GM12878 (cell line): ENCODE measurements around the gene ANAPC2. TPM values are rescaled to one million over a fixed set of nuclear protein-coding genes. Genes with fewer than 3 reads are reported as not detected.
A peak's percentile ranks its signal among the peaks of the same experiment; 100 is the strongest.

Experiments used
- MEF2A ChIP-seq: IDR thresholded peaks from 2 replicates; pipeline ENCODE4 v1.6.1; 2011; ENCODE audit warnings: low read depth, mild to moderate bottlenecking, low read length, moderate library complexity; ENCODE audit not compliant: insufficient read depth
- NFIC ChIP-seq: IDR thresholded peaks from 2 replicates; pipeline ENCODE4 v1.6.1; 2012; ENCODE audit warnings: low read depth, mild to moderate bottlenecking, inconsistent platforms, low read length, moderate library complexity
- POLR2AphosphoS5 ChIP-seq: IDR thresholded peaks from 2 replicates; pipeline ENCODE4 v1.6.1; 2011; ENCODE audit warnings: mild to moderate bottlenecking, low read length, inconsistent platforms
- polyA plus RNA-seq, 11 experiments: library from polyadenylated mRNA; depleted of rRNA in 4 of 11; unstranded in 6 of 11; stranded (reverse) in 5 of 11; fragments of >200 nt; fragmentation: Nextera tagmentation in 4 of 11; fragmentation: Illumina TruSeq in 1 of 11; extraction: Ambion mirVana in 4 of 11; extraction: Trizol in 1 of 11; gene quantifications; 1 replicate in 1 of 11; 2 replicates in 10 of 11; pipeline versions ENCODE4 v1.2.1 to v1.2.3, GENCODE V29; 2011 to 2016; ENCODE audit warnings: inconsistent platforms in 2 of 11, missing spikeins in 2 of 11, low read depth in 1 of 11
- total RNA-seq, 4 experiments: library from RNA; depleted of rRNA in 3 of 4; stranded (reverse); fragments of >200 nt in 3 of 4; fragmentation: Illumina TruSeq in 1 of 4; extraction: Trizol in 1 of 4; gene quantifications; 2 replicates each; pipeline versions ENCODE4 v1.2.1 to v1.2.3, GENCODE V29; 2013 to 2021
- TF ChIP-seq, protein P1 (sequence below): fragments of 450-650 bp; IDR thresholded peaks from 2 replicates; pipeline ENCODE4 v1.6.1; 2018; ENCODE audit warnings: mild to moderate bottlenecking, low read depth, moderate library complexity; ENCODE audit not compliant: partially characterized antibody
- TF ChIP-seq, protein P2 (sequence below): fragments of 450-650 bp; IDR thresholded peaks from 2 replicates; pipeline ENCODE4 v1.6.1; 2017; ENCODE audit warnings: mild to moderate bottlenecking
- TF ChIP-seq, protein P3 (sequence below): fragments of 450-650 bp; IDR thresholded peaks from 2 replicates; pipeline ENCODE4 v1.6.1; 2016; ENCODE audit warnings: mild to moderate bottlenecking

The ANAPC2 gene
- total and polyA plus RNA-seq, 10 of the 15 experiments (the other 5 are each of a cell fraction or from before 2014, with no cell fraction given): 0.03 to 65.2 (median 20.5) TPM

DNA sequence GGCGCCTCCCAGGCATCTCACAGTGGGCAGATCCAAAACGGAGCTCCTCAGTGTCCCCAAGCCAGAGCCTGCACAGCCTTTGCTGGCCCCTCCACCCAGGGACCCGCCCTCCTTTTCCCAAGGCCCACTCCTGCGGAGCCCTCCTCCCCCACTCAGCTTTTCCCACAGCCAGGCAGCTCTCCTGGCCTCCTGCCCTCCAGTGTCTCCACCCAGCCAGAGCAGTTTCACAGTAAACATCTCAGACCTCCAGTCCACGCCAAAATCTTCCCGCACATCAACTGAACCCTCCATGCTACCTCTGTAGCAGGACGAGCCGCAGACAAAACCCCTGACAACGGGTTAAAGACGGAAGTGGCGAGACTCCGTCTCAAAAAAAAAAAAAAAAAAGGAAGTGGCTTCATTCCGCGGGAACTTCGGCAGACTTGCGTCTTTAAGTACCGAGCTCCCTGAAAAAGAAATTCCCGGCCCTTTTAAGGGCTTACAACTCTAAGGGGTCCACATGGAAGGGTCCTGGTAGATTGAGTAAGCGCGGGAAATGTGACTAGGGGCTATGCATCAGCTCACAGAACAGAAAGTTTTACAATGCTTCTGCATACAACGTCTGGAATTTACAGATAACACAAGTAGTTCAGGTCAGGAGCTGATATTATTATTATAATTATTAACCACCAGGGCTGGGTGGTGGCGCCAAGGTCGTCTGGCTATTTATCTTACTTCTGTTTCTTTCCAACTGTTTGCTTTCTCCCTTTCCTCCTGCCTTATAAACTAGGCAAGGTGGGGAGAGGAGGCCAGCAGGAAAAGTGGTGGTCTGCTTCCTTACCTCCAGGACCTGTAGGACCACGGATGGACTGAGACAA lies 60.8 kb downstream of the ANAPC2 start (continued):
- TF ChIP-seq, protein P1, sequence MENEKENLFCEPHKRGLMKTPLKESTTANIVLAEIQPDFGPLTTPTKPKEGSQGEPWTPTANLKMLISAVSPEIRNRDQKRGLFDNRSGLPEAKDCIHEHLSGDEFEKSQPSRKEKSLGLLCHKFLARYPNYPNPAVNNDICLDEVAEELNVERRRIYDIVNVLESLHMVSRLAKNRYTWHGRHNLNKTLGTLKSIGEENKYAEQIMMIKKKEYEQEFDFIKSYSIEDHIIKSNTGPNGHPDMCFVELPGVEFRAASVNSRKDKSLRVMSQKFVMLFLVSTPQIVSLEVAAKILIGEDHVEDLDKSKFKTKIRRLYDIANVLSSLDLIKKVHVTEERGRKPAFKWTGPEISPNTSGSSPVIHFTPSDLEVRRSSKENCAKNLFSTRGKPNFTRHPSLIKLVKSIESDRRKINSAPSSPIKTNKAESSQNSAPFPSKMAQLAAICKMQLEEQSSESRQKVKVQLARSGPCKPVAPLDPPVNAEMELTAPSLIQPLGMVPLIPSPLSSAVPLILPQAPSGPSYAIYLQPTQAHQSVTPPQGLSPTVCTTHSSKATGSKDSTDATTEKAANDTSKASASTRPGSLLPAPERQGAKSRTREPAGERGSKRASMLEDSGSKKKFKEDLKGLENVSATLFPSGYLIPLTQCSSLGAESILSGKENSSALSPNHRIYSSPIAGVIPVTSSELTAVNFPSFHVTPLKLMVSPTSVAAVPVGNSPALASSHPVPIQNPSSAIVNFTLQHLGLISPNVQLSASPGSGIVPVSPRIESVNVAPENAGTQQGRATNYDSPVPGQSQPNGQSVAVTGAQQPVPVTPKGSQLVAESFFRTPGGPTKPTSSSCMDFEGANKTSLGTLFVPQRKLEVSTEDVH: peak; percentile 98
- TF ChIP-seq MEF2A: no peak
- TF ChIP-seq, protein P2, sequence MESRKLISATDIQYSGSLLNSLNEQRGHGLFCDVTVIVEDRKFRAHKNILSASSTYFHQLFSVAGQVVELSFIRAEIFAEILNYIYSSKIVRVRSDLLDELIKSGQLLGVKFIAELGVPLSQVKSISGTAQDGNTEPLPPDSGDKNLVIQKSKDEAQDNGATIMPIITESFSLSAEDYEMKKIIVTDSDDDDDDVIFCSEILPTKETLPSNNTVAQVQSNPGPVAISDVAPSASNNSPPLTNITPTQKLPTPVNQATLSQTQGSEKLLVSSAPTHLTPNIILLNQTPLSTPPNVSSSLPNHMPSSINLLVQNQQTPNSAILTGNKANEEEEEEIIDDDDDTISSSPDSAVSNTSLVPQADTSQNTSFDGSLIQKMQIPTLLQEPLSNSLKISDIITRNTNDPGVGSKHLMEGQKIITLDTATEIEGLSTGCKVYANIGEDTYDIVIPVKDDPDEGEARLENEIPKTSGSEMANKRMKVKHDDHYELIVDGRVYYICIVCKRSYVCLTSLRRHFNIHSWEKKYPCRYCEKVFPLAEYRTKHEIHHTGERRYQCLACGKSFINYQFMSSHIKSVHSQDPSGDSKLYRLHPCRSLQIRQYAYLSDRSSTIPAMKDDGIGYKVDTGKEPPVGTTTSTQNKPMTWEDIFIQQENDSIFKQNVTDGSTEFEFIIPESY: no peak
- TF ChIP-seq NFIC: 0 out of 2 replicates have a peak, but pooled peaks have one; percentile 23
- peak; percentile 49; the same call in 1 of the 2 replicates for TF ChIP-seq POLR2AphosphoS5
- TF ChIP-seq, protein P3, sequence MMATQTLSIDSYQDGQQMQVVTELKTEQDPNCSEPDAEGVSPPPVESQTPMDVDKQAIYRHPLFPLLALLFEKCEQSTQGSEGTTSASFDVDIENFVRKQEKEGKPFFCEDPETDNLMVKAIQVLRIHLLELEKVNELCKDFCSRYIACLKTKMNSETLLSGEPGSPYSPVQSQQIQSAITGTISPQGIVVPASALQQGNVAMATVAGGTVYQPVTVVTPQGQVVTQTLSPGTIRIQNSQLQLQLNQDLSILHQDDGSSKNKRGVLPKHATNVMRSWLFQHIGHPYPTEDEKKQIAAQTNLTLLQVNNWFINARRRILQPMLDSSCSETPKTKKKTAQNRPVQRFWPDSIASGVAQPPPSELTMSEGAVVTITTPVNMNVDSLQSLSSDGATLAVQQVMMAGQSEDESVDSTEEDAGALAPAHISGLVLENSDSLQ: no peak
